GM19455 (cell line): Measurements from ENCODE around the gene B3GNT8.
"Not testable (repeated sequence)": the region's sequence is repeated elsewhere in the genome, so short reads cannot be mapped to it uniquely, and the experiment has no call there.

ENCODE experiments used
- ATAC-seq: cut with Tn5 transposase; IDR thresholded peaks from one replicate; pipeline ENCODE4 v1.9.1; 2021; ENCODE audit not compliant: unreplicated experiment

Gene B3GNT8

DNA sequence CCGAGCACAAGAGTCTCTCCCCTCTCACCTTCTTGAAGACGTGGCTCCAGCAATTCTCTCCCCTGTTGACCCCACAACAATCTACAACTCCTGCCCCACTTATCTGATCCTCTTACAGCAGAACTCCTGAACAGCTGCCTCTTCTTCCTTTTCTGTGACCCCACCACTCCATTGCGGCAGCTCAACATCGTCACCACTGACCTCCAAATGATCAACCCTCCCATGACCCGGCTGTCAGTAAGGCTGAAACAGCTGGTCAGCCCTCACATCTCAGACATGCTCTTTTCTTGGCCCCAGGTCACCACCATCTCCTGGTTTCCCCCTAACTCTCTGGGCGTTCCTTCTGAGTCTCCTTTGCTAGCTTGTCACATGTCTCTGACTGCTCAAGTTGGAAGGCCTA, 31.8 kb downstream of the B3GNT8 start:
- ATAC-seq, result no peak

- no peak for ATAC-seq
Measured at GRCh38 chr19:41392775-41393174, 34.4 kb downstream of the B3GNT8 start.

DNA sequence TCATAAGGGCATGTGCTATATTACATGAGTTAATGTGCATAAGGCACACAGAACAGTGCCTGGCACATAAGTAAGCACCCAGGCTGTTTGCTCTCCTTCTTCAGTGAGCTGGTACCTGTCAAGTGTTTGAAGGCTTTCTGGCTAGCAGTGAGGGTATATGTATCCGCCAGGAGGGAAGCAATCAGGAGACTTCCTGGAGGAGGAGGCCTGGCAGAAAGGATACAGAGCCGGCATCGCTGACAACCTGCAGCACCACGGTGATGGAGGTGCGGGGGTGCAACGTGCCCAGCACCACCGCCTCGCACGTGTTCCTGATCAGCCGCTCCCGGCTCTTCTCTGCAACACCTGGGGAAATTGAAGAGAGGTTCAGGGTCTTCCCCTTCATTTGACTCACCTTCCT, 35.6 kb downstream of the B3GNT8 start:
- no peak for ATAC-seq

DNA sequence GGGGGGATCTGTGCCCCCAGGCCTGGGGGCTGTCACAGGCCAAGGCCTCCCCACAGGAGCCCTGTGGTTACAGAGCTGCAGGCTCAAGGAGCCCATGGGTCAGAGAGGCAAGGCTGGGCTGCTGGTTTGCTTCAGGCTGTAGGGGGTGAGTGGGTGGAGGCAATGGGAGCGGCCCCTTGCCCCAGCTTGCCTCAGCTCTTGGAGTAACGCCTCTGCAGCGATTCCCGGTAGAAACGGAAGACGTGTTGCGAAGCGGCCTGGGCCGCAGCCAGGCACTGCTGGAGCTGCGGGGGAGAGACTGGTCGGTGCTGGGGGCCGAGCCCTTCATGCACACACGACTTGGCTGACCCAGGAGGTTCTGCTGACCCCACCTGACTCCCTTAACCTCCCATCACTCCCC, 40.7 kb downstream of the B3GNT8 start:
- ATAC-seq, result no peak

DNA sequence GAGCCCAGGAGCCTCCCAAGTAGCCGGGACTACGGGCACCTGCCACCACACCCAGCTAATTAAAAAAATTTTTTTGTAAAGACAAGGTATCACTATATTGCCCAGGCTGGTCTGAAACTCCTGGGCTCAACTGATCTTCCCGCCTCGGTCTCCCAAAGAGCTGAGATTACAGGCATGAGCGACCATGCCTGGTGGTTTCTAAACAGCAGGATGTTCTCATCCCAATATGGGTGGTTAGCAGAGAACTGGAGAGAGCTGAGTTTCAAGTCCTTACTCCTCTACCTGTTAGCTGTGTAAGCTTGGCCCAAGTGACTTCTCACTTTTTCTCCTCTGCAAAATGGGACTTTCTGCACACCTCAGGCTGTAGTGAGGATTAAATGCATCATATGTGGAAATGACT, 42.8 kb downstream of the B3GNT8 start:
- ATAC-seq, result no peak

GRCh38 chr19:41381536-41381935, 45.6 kb downstream of the B3GNT8 start:
- not testable (repeated sequence) for ATAC-seq

GRCh38 chr19:41377977-41378709, 49.0 kb downstream of the B3GNT8 start:
- ATAC-seq, result no peak

- ATAC-seq, result no peak
Measured at GRCh38 chr19:41376998-41377365, 50.2 kb downstream of the B3GNT8 start.

DNA sequence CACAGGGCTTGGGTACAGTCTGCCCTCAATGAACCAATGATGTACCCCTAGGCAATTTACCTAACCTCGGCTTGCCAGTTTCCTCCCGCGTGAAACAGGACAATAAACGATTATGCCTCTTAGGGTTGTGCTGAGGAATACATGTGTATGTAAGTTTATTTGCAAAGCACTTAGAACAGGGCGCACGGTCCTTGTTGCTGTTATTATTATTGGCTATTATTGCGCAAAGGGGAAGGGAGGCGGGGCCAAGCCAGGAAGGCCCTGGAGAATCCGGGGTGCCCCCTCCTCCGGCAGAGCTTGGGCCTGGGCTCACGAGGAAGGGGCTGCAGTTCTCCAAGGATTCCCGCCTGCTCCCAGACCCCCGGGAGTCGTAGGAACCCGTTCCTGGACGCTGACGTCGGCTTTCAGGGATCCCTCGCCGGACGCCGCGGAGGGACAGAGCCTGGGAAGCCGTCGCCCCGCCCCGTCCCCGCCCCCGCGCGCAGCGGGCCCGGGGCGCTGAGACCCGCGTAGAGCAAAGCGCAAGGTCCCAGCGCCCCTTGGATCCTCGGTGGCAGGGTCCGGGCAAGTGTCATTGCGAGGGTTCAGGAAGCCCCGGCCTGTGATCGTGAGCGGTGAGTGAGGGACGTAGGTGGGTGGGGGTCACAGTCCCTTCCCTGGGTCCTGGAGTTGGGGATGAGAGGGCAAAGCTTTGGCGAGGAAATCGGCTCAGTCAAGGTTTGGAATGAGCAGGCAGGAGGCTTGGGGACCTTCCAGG, 50.8 kb downstream of the B3GNT8 start, which contains the start of gene TMEM91:
Gene TMEM91, plus strand, starts transcription at position 293 of the 757 bp plus-strand sequence. CDS start 1,777 bp downstream, outside the sequence.
- ATAC-seq, result no peak
